HG03196 (cell line): Measurements from ENCODE around the gene PDSS2.
A peak's percentile ranks its signal among the peaks of the same experiment; 100 is the strongest.
"Not testable (repeated sequence)": the region's sequence is repeated elsewhere in the genome, so short reads cannot be mapped to it uniquely, and the experiment has no call there.

Experiments
- ATAC-seq: cut with Tn5 transposase; IDR thresholded peaks from one replicate; pipeline ENCODE4 v1.9.1; 2021; ENCODE audit not compliant: unreplicated experiment

Gene PDSS2

GRCh38 chr6:107369493-107369892 lies 89.9 kb downstream of the PDSS2 start:
- no peak for ATAC-seq

DNA sequence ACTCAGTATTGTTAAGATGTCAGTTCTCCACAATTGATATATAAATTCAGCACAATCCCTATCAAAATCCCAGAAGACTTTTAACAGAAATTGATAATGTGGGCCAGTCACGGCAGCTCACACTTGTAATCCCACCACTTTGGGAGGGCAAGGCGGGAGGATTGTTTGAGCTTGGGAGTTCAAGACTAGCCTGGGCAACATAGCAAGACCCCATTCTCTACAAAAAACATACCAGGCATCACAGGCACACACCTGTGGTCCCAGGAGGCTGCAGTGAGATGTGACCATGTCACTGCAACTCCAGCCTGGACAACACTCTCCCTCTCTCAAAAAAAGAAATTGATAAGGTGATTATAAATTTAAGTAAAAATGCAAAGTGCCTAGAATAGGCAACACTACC lies 90.9 kb downstream of the PDSS2 start:
- ATAC-seq, result no peak

- not testable (repeated sequence) for ATAC-seq
Measured at GRCh38 chr6:107364173-107364572, 95.2 kb downstream of the PDSS2 start.

DNA sequence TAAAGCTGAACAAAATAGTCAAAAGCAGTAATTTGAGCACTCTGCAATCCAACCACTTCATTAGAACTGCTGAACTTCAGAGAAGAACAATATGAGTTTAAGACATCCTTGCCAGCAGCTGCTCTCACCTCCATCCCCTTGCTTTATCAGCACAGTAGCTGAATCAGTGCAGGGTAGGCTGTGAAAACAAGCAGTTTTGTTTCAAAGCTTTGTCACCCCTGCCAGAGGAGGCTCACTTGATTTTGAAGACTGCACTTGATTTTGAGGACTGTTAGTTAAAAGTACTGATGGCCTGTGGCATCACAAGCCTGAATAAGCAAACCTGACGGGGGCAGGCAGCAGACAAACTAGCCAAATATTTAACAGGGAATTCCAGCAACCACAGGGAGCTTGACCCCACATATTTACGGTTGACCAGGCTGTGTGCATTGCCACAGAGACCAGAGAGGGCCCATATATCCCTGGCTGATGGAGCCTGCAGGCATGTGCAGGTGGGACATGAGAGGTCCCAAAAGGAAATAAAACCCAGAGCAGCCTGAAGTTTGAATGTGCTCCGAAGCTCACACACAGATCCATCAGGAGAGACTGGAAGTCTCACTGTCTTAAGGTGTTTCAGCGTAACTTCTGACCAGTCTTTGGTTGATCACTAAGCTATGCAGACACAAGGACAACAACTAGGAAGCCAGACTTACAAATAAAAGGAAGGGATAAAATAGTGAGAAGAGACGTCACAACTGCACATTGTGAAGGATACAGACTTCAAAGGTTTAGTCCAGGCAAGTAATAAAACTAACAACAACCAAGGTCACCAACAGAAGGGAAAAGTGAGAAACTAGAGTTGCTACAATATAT lies 97.4 kb downstream of the PDSS2 start:
- ATAC-seq, result no peak

GRCh38 chr6:107360476-107360875 lies 98.9 kb downstream of the PDSS2 start:
- ATAC-seq, result no peak

GRCh38 chr6:107357842-107358241 lies 101.5 kb downstream of the PDSS2 start:
- ATAC-seq, result no peak

- no peak for ATAC-seq
Measured at GRCh38 chr6:107357031-107357430, 102.3 kb downstream of the PDSS2 start.

- ATAC-seq, result no peak
Measured at GRCh38 chr6:107355659-107356058, 103.7 kb downstream of the PDSS2 start.

DNA sequence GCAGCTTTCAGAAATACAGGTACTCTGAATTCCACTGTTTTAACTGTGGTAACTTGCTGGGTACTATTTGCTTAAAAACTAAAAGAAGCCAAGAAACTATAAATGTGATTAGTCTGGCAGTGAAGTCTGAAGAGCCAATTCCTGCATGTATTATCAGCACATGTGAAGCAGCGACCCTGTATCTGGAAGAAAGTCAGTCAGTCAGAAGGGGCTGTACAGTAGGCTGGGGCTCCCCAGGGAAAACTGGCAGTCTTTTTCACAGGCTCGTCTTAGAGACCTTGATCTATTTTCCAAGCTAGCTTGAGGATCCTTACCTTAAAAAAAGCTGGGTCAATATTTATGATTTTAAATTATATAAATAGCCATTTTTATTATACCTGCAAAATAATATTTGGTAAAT lies 104.9 kb downstream of the PDSS2 start:
- no peak for ATAC-seq

GRCh38 chr6:107353773-107354382 lies 105.5 kb downstream of the PDSS2 start:
- ATAC-seq, result no peak

DNA sequence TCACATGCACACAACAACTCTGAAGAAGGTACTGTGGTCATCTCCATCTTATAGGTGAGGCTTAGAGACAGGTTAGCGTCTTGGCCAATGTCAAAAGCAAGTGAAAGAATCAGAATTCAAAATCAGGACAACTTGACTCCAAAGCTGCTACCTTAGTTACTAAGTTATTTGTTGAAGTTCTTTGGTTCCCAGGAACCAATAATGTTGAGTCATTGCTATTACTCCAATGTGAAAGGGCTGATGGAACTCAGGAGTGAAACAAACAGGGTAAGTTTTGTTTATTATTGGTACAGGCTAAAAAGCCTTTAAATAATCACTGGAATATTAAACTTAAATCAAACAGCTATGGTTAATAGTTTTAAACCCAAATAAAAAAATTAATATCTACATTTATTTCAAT lies 111.1 kb downstream of the PDSS2 start:
- no peak for ATAC-seq

- no peak for ATAC-seq
Measured at GRCh38 chr6:107345393-107345792, 114.0 kb downstream of the PDSS2 start.

DNA sequence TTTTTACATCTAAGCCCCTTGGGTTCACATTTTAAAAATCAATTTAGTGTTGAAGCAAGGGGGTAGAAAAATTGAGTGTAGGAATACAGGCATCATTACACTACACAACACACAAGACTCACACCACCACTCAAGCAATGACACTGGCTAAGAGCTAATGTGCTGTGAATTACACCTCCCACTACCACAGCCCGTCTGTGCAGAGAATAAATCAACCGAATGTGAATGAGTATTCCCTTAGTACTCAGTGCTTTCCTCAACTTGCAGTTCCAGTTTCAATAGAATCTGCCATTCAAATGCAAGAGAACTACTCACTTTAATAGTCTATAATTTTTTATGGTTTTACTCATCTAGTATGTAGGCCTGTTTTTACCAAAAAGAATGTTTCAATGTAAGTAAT lies 114.4 kb downstream of the PDSS2 start:
- ATAC-seq, result no peak

GRCh38 chr6:107344383-107344782 lies 115.0 kb downstream of the PDSS2 start:
- ATAC-seq, result no peak

GRCh38 chr6:107342144-107342543 lies 117.2 kb downstream of the PDSS2 start:
- no peak for ATAC-seq

GRCh38 chr6:107340881-107341280 lies 118.5 kb downstream of the PDSS2 start:
- no peak for ATAC-seq

GRCh38 chr6:107337191-107337741 lies 122.1 kb downstream of the PDSS2 start:
- ATAC-seq, result no peak

DNA sequence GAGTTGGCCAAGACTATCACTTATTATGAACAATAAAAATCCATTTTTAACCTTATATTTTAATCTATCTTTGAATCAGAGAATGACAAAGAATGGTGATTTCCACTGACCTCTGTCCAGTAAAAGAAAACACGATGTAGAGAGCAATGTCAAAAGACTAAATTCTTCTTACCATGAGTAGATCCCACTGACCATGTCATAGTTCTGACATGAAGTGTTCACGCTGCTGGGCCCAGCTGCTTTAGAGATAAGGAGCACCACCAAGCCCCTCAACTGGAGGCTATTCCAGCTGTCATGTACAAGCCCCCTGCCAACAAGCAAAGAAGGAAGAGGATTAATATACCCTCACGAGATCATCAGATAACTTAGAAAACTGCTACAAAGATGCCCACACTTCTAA lies 125.3 kb downstream of the PDSS2 start:
- ATAC-seq, result no peak

- no peak for ATAC-seq
Measured at GRCh38 chr6:107333491-107333890, 125.9 kb downstream of the PDSS2 start.

GRCh38 chr6:107331409-107332386 lies 127.7 kb downstream of the PDSS2 start:
- no peak for ATAC-seq

DNA sequence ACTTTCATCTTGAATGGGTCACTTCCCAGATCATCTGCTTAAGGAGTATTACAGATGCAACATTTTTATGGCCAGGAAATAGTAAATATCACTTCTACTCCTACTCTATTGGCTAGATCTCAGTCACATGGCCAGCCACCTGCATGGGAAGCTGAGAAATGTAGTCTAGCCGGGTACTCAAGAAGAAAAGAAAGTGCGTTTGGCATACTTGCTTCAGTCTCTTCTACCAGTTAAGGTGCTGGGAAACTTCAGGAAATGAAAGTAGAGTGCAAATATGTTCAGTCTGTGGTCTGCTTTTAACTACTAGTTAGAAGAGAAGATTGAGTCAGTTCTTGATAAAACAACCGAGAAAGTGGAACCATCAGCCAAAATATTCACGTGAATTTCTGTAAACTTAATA lies 129.2 kb downstream of the PDSS2 start:
- peak; percentile 95 for ATAC-seq
